Pons (tissue), 1 donor: Measurements from ENCODE around the gene ABCC1.
"Not testable (repeated sequence)": the region's sequence is repeated elsewhere in the genome, so short reads cannot be mapped to it uniquely, and the experiment has no call there.

Experiments
- DNase-seq: peaks from one replicate; pipeline ENCODE4 v3.0.0-alpha.2; 2016; ENCODE audit warnings: low spot score

The ABCC1 gene

GRCh38 chr16:16159662-16160061 lies 210.2 kb downstream of the ABCC1 start:
- no peak for DNase-seq

GRCh38 chr16:16161319-16161718 lies 211.9 kb downstream of the ABCC1 start:
- DNase-seq = no peak

GRCh38 chr16:16161840-16162239 lies 212.4 kb downstream of the ABCC1 start:
- DNase-seq = not testable (repeated sequence)

- no peak for DNase-seq
Measured at GRCh38 chr16:16162591-16162990, 213.2 kb downstream of the ABCC1 start.

- no peak for DNase-seq
Measured at GRCh38 chr16:16163109-16163508, 213.7 kb downstream of the ABCC1 start.

GRCh38 chr16:16163571-16163970 lies 214.2 kb downstream of the ABCC1 start:
- DNase-seq = peak; percentile 92

- DNase-seq = no peak
Measured at GRCh38 chr16:16164243-16164642, 214.8 kb downstream of the ABCC1 start.

- no peak for DNase-seq
Measured at GRCh38 chr16:16166085-16166484, 216.7 kb downstream of the ABCC1 start.

- no peak for DNase-seq
Measured at GRCh38 chr16:16166949-16167348, 217.5 kb downstream of the ABCC1 start.

- no peak for DNase-seq
Measured at GRCh38 chr16:16167927-16168326, 218.5 kb downstream of the ABCC1 start.

GRCh38 chr16:16168431-16168830 lies 219.0 kb downstream of the ABCC1 start:
- no peak for DNase-seq

- DNase-seq = no peak
Measured at GRCh38 chr16:16169615-16170014, 220.2 kb downstream of the ABCC1 start.

- no peak for DNase-seq
Measured at GRCh38 chr16:16171332-16171919, 222.0 kb downstream of the ABCC1 start.

GRCh38 chr16:16172991-16173390 lies 223.6 kb downstream of the ABCC1 start:
- DNase-seq = no peak

GRCh38 chr16:16175296-16175695 lies 225.9 kb downstream of the ABCC1 start:
- no peak for DNase-seq

GRCh38 chr16:16176328-16176727 lies 226.9 kb downstream of the ABCC1 start:
- DNase-seq = no peak

GRCh38 chr16:16178455-16179162 lies 229.2 kb downstream of the ABCC1 start:
- DNase-seq = no peak

GRCh38 chr16:16181748-16182147 lies 232.3 kb downstream of the ABCC1 start:
- not testable (repeated sequence) for DNase-seq

GRCh38 chr16:16182918-16183317 lies 233.5 kb downstream of the ABCC1 start:
- no peak for DNase-seq

- DNase-seq = no peak
Measured at GRCh38 chr16:16183562-16183961, 234.1 kb downstream of the ABCC1 start.

GRCh38 chr16:16184594-16184993 lies 235.2 kb downstream of the ABCC1 start:
- DNase-seq = no peak

GRCh38 chr16:16185095-16185494 lies 235.7 kb downstream of the ABCC1 start:
- no peak for DNase-seq

- no peak for DNase-seq
Measured at GRCh38 chr16:16186820-16187219, 237.4 kb downstream of the ABCC1 start.

- DNase-seq = no peak
Measured at GRCh38 chr16:16188827-16189226, 239.4 kb downstream of the ABCC1 start.
